Activated CD4-positive, alpha-beta T cell treated with anti-CD3 and anti-CD28 coated beads, Interleukin-2, amount 50 U/mL, for 1 hour (primary cell): Measurements from ENCODE around the gene ELF4.

Experiments used
- DNase-seq: peaks from one replicate; pipeline ENCODE4 v3.0.0-alpha.2; 2020

The ELF4 gene

DNA sequence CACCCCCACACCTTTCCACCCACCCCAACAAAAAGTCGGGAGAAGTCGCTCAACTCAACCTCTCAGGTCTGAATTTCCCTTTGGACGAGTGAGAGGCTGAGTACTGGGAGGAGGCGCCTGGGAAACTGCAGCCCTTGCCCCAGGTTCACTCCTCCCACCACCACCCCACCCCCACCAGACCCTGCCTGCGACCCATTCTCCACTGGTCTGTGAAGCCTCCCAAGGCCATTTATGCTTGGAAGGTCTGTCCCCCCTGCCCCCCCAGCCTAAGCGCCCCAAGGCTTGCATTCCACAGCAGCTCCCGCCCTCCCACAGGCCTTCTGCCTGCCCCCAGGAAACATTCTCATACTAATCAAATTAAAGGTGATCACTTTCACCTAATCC lies 27.2 kb downstream of the ELF4 start:
- DNase-seq, result no peak

DNA sequence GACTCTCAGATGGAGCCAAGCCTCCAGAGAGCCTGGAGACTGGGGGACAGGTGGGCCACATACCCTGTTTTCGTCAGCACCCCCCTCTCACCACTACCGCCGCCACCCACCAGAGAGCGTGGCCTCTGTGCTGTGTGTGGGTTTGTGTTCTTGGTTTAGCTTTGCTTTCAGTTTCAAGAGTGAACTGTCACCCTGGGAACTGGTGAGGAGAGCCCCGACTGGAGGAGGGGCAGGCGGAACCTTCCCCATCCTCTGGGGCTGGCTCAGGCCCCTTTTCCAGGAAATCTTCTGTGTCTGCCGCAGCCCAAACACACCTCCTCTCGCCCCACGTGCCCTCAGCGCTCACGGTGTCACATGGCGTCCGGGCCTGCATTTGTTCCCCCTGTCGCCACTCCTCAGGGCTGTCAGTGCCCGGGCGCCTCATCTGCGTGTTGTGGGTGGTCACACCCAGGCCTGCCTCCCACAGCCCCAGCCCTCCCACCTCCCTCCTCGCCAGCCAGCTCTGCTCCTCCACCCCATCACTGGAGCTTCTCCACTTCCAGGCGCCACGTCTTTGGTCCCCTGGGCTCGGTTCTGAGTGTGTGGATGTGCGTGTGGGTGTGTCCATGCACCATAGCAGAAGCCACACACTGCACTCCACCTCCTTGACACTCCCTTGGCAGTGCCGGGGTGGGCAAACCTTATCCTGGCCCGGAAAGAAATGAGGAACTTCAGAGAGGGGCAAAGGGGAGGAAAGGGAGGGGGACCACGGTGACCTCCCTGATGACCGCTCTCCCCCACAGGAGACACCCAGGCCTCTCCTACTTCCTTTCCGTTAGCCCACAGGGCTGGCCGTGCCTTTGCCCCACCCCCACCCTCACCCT lies 27.8 kb downstream of the ELF4 start:
- peak; percentile 53 for DNase-seq

DNA sequence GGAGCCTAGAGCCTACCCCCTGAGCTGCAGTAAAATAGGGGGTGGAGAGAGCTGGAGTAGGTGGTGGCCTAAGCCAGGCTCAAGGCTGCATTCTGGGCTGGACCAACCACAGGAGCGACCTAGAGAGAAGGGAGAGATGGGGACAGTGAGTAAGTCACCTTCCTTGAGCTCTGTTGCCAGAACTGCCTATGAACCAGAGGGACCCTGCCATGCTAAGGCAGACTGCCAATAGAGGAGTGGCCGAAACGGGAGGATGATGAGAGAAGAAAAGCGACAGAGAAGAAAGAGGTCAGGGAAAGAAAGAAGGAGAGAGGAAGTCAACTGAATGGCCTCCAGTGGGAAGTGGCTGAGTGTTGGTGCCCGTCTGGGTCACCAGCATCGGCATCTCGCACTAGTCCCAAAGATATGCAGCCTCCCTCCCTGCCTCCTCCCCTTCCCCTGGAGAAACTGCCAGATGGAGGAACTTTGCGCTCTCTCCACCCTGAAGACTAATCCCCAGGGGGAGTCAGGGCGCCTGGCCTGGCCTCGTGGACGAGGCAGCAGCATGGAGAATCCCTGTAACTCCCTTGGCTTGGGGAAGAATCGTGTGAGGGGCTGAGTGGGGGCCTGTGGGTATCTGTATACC lies 28.8 kb downstream of the ELF4 start:
- DNase-seq, result no peak

DNA sequence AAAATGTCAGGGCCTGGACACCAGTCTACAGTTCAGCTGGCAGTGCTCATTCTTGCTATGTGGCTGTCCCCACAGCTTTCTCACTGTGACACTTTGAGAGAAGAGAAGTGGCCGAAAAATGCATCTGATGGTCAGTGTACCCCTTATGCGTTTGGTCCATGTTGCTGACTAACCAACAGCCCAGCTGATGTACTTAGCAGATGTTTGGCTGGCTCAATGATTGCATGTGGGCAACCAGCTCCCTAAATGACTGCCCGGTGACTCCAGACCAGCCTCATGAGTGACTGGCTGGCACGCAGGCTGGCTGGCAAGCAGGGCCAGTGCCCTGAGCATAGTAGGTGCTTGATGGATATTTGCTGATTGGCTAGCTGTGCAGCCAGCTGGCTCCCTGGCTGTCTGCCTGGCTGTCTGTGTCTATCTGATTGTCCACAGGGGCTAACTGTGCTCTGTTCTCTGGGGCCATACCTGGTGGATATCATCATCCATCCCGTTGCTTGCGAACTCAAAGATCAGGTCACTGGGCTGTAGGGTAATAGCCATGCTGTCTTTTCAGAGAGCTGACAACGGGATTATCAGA lies 29.4 kb downstream of the ELF4 start:
- DNase-seq, result no peak

DNA sequence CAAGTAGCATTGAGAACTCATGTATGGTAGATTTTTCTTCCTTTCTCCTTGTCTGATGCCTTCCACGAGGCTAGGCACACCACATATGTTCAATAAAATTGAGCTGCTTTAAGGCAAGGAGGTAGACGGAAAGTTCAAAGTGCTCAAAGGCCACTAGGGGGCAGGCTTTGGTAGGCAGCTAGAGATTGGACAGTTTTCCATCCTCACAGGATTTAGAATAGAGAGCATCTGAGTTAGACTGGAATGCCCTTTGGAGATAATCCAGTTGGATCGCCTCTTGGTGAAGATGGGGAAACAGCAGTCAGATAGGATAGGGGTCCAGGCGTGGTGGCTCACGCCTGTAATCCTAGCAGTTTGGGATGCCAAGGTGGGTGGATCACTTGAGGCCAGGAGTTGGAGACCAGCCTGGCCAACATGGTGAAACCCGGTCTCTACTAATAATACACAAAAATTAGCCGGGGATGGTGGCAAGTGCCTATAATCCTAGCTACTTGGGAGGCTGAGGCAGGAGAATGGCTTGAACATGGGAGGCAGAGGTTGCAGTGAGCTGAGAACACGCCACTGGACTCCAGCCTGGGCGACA lies 30.4 kb downstream of the ELF4 start:
- peak; percentile 53 for DNase-seq

DNA sequence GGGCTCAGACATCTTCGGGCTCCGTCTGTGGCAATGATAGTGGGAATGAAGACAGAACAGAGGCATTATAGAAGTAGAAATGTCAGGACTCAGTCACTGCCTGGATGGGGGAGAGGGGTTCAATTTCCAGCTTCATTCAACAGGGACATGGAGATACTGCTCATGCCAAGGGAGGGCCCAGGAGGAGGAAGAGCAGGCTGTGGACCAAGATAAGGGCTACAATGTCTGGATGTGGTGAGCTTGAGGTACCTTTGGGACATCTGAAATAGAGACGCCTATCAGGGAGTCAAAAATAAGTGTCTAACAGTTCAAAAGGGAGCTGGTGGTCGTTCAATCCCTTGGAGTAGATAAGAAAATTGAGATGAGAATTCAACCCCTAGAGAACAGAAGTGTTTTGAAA lies 34.5 kb downstream of the ELF4 start:
- no peak for DNase-seq

DNA sequence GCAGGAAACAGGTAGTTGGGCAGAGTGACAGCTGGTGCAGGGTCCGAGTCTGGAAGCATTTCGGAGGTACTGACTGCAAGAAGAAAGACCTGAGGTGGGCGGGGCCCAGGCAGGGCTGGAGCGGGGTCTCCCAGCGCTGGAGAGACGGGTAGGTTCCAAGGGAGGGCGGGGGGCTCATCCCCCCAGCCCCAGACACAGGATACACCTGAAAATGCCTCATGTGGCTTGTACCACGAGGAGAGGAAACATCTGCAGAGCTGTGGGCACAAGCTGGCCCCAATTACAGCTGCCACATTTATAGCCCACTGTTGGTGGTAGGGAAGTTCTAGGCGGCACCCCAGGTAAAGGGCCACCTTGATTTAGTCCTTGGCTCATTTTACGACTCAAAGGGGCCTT lies 38.0 kb downstream of the ELF4 start:
- DNase-seq, result no peak

DNA sequence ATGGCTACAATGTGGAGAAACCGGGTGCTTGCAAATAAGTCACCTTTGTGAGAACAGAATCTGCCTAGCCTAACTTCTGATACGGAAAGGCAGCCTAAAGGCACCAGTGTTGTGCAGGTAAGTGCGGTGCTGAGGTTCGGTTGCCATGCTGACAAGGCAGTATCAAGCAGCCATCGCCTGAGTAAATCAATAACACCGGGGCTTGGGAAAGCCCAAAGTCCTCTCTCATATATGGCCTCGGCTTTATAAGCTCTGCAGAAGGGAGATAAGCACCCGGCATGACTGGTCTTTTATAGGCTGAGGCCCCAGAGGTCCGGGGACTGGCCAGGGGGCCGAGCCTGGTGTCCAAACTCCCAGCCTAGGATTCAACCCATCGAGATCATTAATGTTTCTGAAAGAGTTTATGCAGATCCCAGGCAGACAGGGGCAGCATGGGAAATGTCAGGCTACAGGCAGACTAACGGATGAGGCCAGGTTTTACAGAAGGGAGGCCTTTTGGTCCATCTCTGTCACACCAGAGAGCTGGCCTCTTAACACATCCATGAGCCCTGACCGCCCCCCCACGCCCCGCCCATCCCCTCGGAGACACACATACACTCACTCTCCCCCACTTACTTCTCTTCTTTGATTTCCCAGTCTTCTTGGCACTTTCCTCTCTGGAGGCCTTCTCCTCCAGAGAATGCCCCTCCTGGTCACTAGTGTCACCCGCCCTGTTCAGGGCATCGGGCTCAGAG lies 38.5 kb downstream of the ELF4 start:
- no peak for DNase-seq

DNA sequence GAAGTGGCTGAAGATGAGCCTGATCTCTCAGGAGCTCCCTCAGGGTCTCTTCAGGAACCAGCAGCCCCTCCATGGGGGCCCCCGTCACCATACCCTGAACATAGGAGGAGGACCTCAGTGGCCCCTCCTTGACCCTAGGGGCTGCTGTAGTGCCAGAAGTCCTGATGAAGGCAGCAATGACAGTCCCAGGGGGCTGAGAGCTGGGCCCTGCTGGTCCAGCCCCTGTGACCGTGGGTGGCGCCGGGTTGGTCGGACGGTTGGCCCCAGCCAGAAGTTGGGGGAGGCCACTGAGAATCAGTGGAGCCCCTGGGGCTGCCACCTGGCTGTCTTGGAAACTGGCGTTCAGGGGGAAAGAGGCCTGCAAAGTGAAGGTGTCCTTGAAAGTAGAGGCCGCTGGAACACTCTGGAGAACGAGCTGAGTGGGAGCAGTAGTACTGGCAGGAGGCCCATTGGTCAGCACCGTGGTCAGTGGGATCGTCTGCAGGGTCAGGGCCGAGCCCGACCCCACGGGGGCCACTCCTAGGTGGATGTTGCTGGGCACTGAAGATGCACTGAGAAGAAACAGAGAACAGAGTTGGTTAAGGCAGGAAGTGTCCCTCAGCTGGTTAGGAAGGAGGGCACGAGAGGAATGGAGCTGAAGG lies 43.2 kb downstream of the ELF4 start:
- no peak for DNase-seq

DNA sequence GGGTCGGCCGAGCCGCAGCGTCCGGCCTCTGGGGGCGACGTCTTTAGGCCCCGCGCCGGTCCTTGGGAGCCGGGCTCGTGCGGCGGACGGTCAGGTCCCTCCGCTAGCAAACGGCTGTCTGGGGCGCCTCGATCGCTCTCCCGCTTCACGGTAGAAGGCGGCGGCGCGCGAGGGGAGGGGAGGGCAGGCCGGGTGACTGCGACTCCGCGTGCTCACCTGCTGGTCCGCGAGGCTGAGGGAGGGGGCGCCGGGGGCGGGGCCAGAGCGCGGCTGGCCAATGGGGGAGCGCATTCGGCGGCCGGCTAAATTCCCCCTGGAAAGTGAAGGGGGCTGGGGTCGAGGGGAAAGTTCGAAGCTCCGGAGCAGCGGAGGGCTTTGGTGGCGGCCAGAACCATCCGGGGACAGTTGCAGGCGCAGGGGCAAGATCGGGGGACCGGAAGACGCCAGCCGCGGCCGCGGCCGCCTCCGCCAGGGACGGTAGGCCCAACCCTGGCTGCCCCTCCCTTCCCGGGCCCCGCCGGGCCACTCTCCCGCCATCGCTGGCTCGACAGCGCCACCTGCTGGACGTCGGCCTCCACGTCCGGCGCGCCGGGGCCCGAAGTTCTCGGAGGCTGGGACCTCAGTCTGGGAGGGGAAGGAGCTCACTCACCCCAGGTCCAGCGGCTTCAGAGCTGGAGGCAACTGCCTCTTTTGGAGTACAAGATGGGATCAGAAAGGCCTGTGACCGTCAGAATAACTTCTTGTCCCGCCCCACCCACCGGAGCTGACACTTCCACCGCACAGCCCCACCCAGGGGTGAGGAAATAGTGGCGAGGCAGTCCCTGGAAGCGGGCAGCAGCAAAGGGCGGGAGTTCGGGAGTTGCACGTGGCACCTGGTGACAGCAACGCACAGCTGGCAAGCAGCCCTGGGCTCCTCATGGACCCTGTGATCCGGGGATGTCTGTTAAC lies 49.9 kb downstream of the ELF4 start:
- DNase-seq, result peak; percentile 79

DNA sequence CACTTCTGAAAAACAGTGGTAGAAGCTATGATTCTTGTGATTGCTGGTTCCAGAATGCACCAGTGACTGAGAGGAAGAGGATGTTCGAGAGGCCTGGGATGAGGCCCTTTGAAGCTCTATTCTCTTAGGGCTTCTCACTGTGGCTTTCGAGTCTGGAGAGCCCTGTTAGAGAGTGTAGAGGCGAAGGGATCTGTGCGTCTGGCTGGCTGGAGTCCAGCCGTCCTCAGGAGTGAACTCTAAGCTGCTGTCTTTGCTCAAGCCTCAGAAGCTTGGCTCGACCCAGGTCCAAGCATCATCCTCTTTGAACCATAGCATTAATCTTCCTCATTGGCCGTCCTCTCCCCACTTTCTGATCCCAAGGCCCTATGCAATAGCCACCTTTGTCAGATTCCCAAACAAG lies 51.6 kb downstream of the ELF4 start:
- DNase-seq, result no peak

DNA sequence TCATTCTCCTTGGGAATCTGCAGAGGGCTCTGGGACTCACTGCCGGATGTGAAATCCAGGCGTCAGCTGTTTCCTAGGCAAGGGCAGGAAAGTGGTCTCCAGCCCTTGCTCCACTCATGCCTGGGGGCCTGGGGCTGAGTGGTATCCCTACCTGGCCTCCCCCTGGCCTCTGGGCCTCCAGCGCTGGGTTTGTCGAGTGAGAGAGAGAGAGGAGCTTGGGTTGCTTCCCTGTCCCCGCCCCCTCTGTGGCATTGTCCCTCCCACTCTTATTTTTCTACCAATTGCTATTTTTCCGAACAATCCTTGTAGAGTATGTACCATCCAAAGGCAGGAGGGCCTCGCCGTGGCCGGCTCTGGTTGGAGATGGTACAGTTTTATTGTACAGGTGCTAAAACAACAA lies 53.1 kb downstream of the ELF4 start:
- DNase-seq, result no peak

DNA sequence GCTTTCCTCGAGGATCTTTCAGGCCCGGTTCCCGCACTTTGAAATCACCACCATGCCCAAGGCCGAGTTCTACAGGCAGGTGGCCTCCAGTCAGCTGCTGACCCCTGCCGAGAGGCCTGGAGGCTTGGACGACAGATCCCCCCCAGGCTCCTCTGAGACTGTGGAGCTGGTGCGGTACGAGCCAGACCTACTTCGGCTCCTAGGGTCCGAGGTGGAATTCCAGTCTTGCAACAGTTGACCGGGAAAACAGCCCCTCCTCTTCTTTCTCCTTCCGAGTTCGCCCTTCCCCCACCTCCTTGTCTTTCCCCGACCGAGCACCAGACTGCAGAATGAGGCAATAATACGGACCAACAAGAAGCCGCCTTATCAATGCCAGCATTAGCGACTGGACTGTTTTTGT lies 54.4 kb downstream of the ELF4 start:
- DNase-seq, result no peak

DNA sequence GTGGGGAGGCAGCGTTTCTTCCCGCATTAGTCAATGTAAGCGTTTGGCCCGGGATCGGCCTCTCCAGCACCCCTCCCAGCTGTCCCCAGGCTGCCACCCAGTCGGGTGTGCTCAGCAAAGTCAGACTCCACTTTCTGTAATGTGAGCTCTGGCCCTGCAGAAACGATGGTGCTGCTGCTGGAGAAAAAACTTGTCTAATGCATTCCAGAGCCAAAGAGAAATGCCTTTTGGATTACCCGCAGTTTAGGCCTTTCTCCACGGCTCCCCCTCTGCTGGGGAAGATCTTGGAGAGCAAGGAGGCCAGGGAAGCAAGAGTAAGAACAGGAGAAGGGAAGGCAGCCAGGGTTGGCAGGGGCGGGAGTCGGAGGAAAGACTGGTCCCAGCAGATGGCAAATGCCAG lies 55.2 kb downstream of the ELF4 start:
- no peak for DNase-seq

DNA sequence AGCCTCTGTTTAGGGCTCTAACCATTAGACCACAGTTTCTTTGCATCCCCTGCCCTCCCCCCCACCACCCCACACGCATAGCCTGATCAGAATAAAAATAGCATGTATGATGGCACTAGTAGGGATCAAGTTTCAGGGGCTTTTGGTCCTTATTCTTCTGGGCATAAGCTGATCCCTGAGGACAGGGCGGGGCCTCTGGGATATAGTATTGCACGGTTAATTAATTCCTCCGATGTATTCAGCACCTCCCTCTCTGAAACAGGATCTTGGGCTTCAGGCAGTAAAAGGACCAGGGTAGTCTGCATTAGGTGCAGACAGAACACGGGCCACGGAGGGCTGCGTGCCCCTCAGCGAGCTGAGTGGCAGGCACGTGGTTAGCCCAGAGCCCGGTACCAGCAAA lies 57.1 kb downstream of the ELF4 start:
- no peak for DNase-seq

DNA sequence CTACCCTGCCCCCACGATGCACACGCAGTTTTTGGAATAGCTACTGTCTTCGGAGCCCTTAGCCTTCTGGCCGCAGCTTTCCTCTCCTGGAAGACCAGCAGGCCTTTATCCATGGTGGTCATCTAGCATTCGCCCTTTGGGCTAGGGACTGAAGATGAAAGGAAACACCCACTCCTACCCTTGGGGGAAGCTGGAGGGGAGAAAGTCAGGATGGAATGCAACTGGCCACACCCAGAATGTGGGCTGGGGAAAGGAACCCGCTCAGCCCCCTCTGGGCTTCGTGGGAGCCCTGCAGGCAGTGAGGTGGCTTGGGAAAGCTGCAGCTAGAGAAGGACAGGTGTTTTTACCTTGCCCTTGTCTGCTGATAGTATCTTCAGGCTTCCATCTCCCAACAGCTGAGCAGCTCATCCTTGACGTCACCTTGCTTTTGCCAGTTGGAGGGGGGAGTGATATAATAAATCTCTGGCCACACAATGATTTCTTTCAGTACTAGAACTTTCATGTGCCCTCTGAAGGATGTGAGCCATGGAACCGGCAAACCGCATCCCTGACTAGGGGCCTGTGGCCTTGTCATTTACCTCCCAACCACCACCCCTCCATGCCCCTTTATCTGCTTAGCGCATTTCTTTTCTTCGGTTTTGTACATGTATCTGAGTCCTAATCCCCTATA lies 59.0 kb downstream of the ELF4 start:
- DNase-seq, result no peak

DNA sequence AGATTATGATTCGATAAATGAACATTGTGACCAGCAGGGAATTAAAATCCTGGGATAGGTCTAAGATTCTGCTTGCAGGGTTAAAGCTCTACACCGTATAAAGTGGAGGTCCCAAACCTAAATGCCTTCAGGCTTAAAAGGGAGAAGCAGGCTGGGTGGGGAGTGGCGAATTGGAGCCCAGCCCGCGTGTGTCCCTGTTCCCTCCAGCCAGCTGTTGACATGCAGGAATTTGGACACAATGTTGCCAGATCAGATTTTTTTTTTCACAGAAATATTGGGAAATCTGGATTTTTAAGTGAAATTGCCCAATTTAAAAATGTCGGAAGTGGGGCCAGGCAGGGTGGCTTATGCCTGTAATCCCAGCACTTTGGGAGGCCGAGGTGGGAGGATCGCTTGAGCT lies 60.5 kb downstream of the ELF4 start:
- no peak for DNase-seq

DNA sequence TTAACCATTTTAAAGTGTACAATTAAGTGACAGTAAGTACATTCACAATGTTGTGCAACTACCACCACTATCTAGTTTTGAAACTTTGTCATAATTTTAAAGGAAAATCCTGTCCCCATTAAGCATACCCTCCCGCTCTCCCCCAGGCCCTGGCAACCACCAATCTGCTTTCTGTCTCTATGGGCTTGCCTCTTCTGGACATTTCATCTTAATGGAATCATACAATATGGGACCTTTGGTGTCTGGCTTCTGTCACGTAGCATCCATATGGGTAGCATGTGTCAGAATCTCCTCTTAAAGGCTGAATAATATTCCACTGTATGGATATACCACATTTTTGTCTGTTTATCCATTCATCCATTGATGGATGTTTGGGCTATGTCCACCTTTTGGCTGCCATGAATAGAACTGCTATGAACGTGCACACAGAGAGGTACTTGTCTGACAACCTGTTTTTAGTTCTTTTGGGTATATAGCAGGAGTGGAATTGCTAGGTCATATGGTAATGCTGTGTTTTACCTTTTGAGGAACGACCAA lies 61.5 kb downstream of the ELF4 start:
- no peak for DNase-seq

DNA sequence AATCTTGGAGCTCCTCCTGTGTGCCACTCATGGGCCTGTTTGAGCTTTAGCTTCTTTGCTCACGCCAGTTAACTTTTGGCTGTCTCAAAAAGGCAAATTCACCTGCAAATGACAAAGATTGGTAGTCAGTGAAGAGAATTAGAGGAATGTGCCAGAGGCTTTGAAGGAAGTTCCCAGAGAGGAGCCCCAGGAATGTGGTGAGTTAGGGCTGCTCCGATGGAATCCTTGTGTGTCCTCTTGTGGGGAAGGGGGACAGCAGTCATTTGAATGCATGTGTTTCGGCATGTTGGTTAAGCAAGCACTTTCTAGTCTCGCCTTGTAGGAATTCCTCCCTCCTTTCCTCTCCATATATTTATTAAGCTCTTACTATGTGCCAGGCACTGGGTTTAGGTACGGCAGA lies 62.9 kb downstream of the ELF4 start:
- no peak for DNase-seq

DNA sequence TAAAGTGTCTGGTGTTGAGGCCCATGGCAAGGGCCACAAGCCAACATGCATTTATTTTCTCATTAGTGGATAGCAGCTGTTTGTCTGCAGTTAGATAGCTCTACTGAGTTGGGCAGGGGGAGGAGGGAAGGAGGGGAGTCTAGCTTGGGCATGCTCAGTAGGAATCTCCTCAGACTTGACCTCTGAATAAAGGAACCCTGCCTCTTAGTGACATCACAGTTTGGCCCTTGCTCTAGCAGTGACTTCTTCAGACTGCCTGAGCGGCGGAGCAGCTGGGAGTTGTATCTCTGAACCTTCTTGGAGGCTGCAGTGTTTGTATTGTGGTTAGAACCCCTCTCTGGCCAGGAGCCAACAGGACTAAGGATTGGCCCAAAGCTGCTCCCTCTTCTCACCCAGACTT lies 70.5 kb downstream of the ELF4 start:
- no peak for DNase-seq

DNA sequence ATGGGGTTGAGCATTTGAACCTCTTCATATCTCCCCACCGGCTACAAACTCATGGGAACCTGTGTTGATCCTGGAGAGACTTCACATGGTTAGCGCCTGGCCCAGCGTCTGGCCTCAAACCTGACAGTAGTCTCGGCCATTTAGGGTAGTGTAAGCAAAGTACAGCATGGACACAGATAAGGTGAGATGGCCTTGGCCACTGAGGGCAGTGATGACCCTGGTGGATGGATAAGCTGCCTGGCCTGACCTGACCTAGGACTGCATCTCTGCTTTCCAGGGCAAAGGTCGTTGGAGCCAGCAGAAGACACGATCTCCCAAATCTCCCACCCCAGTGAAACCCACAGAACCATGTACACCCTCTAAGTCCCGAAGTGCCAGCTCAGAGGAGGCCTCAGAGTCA lies 76.1 kb downstream of the ELF4 start:
- DNase-seq, result no peak
